C4-2B (cell line): Measurements from ENCODE around the gene P2RX2.

Experiments
- CTCF ChIP-seq: fragments of 450-650 bp; conservative IDR thresholded peaks from 2 replicates; pipeline ENCODE4 v1.5.1; 2017; ENCODE audit warnings: mild to moderate bottlenecking
- ZFX ChIP-seq: fragments of 450-650 bp; IDR thresholded peaks from 2 replicates; pipeline ENCODE4 v1.6.1; 2017

- TF ChIP-seq CTCF, result no peak
- no peak for TF ChIP-seq ZFX
These were observed 12.7 kb upstream of the P2RX2 start for GRCh38 chr12:132605892-132606291.
